Mesendoderm (in vitro differentiated cells): ENCODE data around the gene HS2ST1.
"Not testable (repeated sequence)": the region's sequence is repeated elsewhere in the genome, so short reads cannot be mapped to it uniquely, and the experiment has no call there.

Source experiments
- DNase-seq: peaks from one replicate; pipeline ENCODE4 v3.0.0; 2013
- H2AK5ac ChIP-seq: 2 replicates; pipeline ENCODE4 v1.6.1; 2013; ENCODE audit warnings: low read length, inconsistent platforms
- H2BK120ac ChIP-seq: 2 replicates; pipeline ENCODE4 v1.6.1; 2013; ENCODE audit warnings: low read depth, mild to moderate bottlenecking, low read length, moderate library complexity, mixed read lengths
- H2BK15ac ChIP-seq: replicated peaks from 2 replicates; pipeline ENCODE4 v1.6.1; 2013; ENCODE audit warnings: low read depth, mild to moderate bottlenecking, moderate library complexity
- H2BK5ac ChIP-seq: 2 replicates; pipeline ENCODE4 v1.6.1; 2013; ENCODE audit warnings: low read length, inconsistent platforms
- H3K18ac ChIP-seq: 2 replicates; pipeline ENCODE4 v1.6.1; 2013; ENCODE audit warnings: mild to moderate bottlenecking, low read length, mixed read lengths
- H3K23ac ChIP-seq: one replicate; pipeline ENCODE4 v1.6.1; 2013; ENCODE audit warnings: low read length
- H3K27ac ChIP-seq: 2 replicates; pipeline ENCODE4 v1.5.1; 2013; ENCODE audit warnings: low read depth, mild to moderate bottlenecking, inconsistent platforms, low read length, moderate library complexity
- H3K27me3 ChIP-seq: 2 replicates; pipeline ENCODE4 v1.6.1; 2013; ENCODE audit warnings: low read length, control low read depth, mild to moderate bottlenecking, inconsistent platforms; ENCODE audit not compliant: insufficient read depth, poor library complexity
- H3K36me3 ChIP-seq: 2 replicates; pipeline ENCODE4 v1.6.1; 2013; ENCODE audit warnings: low read length, inconsistent platforms; ENCODE audit not compliant: control insufficient read depth, insufficient read depth
- H3K4ac ChIP-seq: one replicate; pipeline ENCODE4 v1.6.1; 2013; ENCODE audit warnings: low read depth, mild to moderate bottlenecking, low read length, moderate library complexity
- H3K4me1 ChIP-seq: 2 replicates; pipeline ENCODE4 v1.6.1; 2013; ENCODE audit warnings: low read depth, low read length, inconsistent platforms; ENCODE audit not compliant: control insufficient read depth
- H3K4me2 ChIP-seq: 2 replicates; pipeline ENCODE4 v1.6.1; 2013; ENCODE audit warnings: low read length
- H3K4me3 ChIP-seq: 2 replicates; pipeline ENCODE4 v1.5.1; 2013; ENCODE audit warnings: mild to moderate bottlenecking, low read length
- H3K56ac ChIP-seq: one replicate; pipeline ENCODE4 v1.6.1; 2013; ENCODE audit warnings: low read length
- H3K79me1 ChIP-seq: 2 replicates; pipeline ENCODE4 v1.6.1; 2013; ENCODE audit warnings: low read length, inconsistent platforms
- H3K79me2 ChIP-seq: 2 replicates; pipeline ENCODE4 v1.6.1; 2013; ENCODE audit warnings: mild to moderate bottlenecking, low read length; ENCODE audit not compliant: control insufficient read depth, insufficient read depth
- H3K9ac ChIP-seq: 2 replicates; pipeline ENCODE4 v1.6.1; 2013; ENCODE audit warnings: low read length, inconsistent platforms
- H4K5ac ChIP-seq: one replicate; pipeline ENCODE4 v1.6.1; 2013; ENCODE audit warnings: low read length
- H4K8ac ChIP-seq: one replicate; pipeline ENCODE4 v1.6.1; 2013; ENCODE audit warnings: low read depth, mild to moderate bottlenecking, control low read depth, low read length, moderate library complexity
- WGBS: extraction: QIAGEN DNeasy Blood & Tissue Kit; methylation state at CpG from one replicate; pipeline ENCODE4 v1.1.7; 2013; ENCODE audit warnings: low lambda C conversion rate, missing lambda C conversion rate; ENCODE audit not compliant: insufficient coverage; ENCODE audit errors: extremely low coverage; 5-methylcytosine and 5-hydroxymethylcytosine counted together

Gene HS2ST1

DNA sequence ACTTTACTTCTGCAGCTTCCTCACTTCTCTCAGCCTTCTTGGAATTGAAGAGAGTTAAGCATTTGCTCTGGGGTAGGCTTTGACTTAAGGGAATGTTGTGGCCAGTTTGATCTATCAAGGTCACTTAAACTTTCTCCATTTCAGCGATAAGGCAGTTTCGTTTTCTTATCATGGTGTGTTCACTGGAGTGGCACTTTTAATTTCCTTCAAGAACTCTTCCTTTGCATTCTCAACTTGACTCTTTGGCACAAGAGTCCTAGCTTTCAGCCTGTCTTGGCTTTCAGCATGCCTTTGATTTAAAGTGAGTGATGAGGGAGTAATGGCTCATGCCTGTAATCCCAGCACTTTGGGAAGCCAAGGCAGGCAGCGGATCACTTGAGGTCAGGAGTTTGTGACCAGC lies 38.7 kb downstream of the HS2ST1 start:
- Histone ChIP-seq H2BK5ac (no peak overlapping the region), H3K27ac (no peak overlapping the region), H3K4me2 (no peak overlapping the region), H3K4me1 (no peaks in the 10 kb centered on the region), H4K8ac (no peak overlapping the region), H3K4ac (no peak overlapping the region), H4K5ac (no peak overlapping the region), H2BK15ac (no peak overlapping the region), H3K27me3 (no peaks in the 10 kb centered on the region), H3K9ac (no peak overlapping the region), H3K18ac (no peak overlapping the region), H2AK5ac (no peak overlapping the region), H3K23ac (no peak overlapping the region), H3K79me1 (peaks cover 8% of the 10 kb centered on the region), H2BK120ac (no peak overlapping the region), H3K79me2 (peaks cover 1% of the 10 kb centered on the region), H3K4me3 (no peak overlapping the region), H3K36me3 (no peaks in the 10 kb centered on the region), H3K56ac (no peak overlapping the region)
- DNase-seq = no peak
- no CpG with 5 or more reads among the region's 3 CpGs for WGBS

DNA sequence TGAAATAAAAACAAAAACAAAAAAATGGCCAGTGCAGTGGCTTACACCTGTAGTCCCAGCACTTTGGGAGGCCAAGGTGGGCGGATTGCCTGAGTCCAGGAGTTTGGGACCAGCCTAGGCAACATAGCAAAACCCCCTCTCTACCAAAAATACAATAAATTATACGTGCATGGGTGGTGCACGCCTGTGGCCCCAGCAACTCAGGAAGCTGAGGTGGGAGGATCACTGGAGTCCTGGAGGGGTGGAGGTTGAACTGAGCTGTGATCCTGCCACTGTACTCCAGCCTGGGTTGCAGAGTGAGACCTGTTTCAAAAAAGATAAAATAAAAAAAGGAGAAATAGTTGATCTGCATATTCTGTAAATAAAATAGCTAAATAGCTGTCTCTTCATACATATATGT lies 41.2 kb downstream of the HS2ST1 start:
- H2BK15ac ChIP-seq = no peak overlapping the region
- DNase-seq = no peak
- H4K5ac ChIP-seq = no peak overlapping the region
- H3K9ac ChIP-seq = no peak overlapping the region
- no peak overlapping the region for H3K56ac ChIP-seq
- H3K4ac ChIP-seq = no peak overlapping the region
- peaks cover 6% of the 10 kb centered on the region for H3K79me1 ChIP-seq
- no peak overlapping the region for H3K18ac ChIP-seq
- no peak overlapping the region for H3K4me2 ChIP-seq
- H3K27ac ChIP-seq = no peak overlapping the region
- no peak overlapping the region for H3K4me3 ChIP-seq
- H2AK5ac ChIP-seq = no peak overlapping the region
- H4K8ac ChIP-seq = no peak overlapping the region
- H3K4me1 ChIP-seq = no peaks in the 10 kb centered on the region
- H3K27me3 ChIP-seq = no peaks in the 10 kb centered on the region
- H2BK5ac ChIP-seq = no peak overlapping the region
- H2BK120ac ChIP-seq = no peak overlapping the region
- H3K79me2 ChIP-seq = no peaks in the 10 kb centered on the region
- WGBS = no CpG with 5 or more reads among the region's 3 CpGs
- H3K23ac ChIP-seq = no peak overlapping the region
- H3K36me3 ChIP-seq = no peaks in the 10 kb centered on the region

- Histone ChIP-seq H2AK5ac (no peak overlapping the region), H3K27me3 (no peaks in the 10 kb centered on the region), H3K4me3 (no peak overlapping the region), H3K56ac (no peak overlapping the region), H3K23ac (no peak overlapping the region), H3K79me1 (peaks cover 6% of the 10 kb centered on the region), H3K4me1 (no peaks in the 10 kb centered on the region), H3K18ac (no peak overlapping the region), H4K8ac (no peak overlapping the region), H3K27ac (no peak overlapping the region), H3K9ac (no peak overlapping the region), H3K4me2 (no peak overlapping the region), H2BK120ac (no peak overlapping the region), H2BK5ac (no peak overlapping the region), H3K36me3 (no peaks in the 10 kb centered on the region), H3K79me2 (no peaks in the 10 kb centered on the region), H3K4ac (no peak overlapping the region), H2BK15ac (no peak overlapping the region), H4K5ac (no peak overlapping the region)
- DNase-seq = no peak
Measured at GRCh38 chr1:86956221-86956620, 41.8 kb downstream of the HS2ST1 start.

GRCh38 chr1:86957221-86957620 lies 42.8 kb downstream of the HS2ST1 start:
- no peak for DNase-seq
- Histone ChIP-seq H3K36me3 (no peaks in the 10 kb centered on the region), H2BK120ac (no peak overlapping the region), H2BK5ac (no peak overlapping the region), H2AK5ac (no peak overlapping the region), H3K27me3 (no peaks in the 10 kb centered on the region), H3K4me1 (no peaks in the 10 kb centered on the region), H4K5ac (no peak overlapping the region), H3K79me2 (no peaks in the 10 kb centered on the region), H3K4me3 (no peak overlapping the region), H3K23ac (no peak overlapping the region), H3K56ac (no peak overlapping the region), H3K27ac (no peak overlapping the region), H3K4me2 (no peak overlapping the region), H3K79me1 (peaks cover 4% of the 10 kb centered on the region), H4K8ac (no peak overlapping the region), H3K4ac (no peak overlapping the region), H2BK15ac (no peak overlapping the region), H3K9ac (no peak overlapping the region), H3K18ac (no peak overlapping the region)

GRCh38 chr1:86960548-86960947 lies 46.1 kb downstream of the HS2ST1 start:
- no peaks in the 10 kb centered on the region for H3K79me1 ChIP-seq
- H3K36me3 ChIP-seq = no peaks in the 10 kb centered on the region
- H3K4me3 ChIP-seq = no peak overlapping the region
- no peak overlapping the region for H3K18ac ChIP-seq
- no peaks in the 10 kb centered on the region for H3K27me3 ChIP-seq
- no peak overlapping the region for H3K4ac ChIP-seq
- H3K4me1 ChIP-seq = no peaks in the 10 kb centered on the region
- H3K79me2 ChIP-seq = no peaks in the 10 kb centered on the region
- no peak overlapping the region for H3K4me2 ChIP-seq
- H4K5ac ChIP-seq = no peak overlapping the region
- H2BK5ac ChIP-seq = no peak overlapping the region
- DNase-seq = no peak
- no peak overlapping the region for H2BK15ac ChIP-seq
- H3K56ac ChIP-seq = no peak overlapping the region
- no peak overlapping the region for H3K23ac ChIP-seq
- H4K8ac ChIP-seq = no peak overlapping the region
- no peak overlapping the region for H3K9ac ChIP-seq
- H3K27ac ChIP-seq = no peak overlapping the region
- H2AK5ac ChIP-seq = no peak overlapping the region
- no peak overlapping the region for H2BK120ac ChIP-seq

GRCh38 chr1:86963841-86964240 lies 49.4 kb downstream of the HS2ST1 start:
- not testable (repeated sequence) for H3K56ac ChIP-seq, H3K4ac ChIP-seq, H3K18ac ChIP-seq, H2BK5ac ChIP-seq, H3K4me1 ChIP-seq, H2BK15ac ChIP-seq, H3K23ac ChIP-seq, H3K4me2 ChIP-seq, H3K27ac ChIP-seq, H3K79me1 ChIP-seq, H4K5ac ChIP-seq, H2AK5ac ChIP-seq, H3K9ac ChIP-seq, DNase-seq, H3K4me3 ChIP-seq, H2BK120ac ChIP-seq, H4K8ac ChIP-seq, H3K36me3 ChIP-seq, H3K79me2 ChIP-seq, H3K27me3 ChIP-seq
- WGBS = no CpG with 5 or more reads among the region's 36 CpGs
